HepG2 (cell line): ENCODE measurements around the gene H1-8. TPM values are rescaled to one million over a fixed set of nuclear protein-coding genes. Genes with fewer than 3 reads are reported as not detected.

Experiments used
- CBX5 ChIP-seq: sonication (generic); formaldehyde crosslinking; IDR thresholded peaks from 2 replicates; pipeline ENCODE4 v1.4.0; 2020; ENCODE audit warnings: missing genetic modification reagents, borderline replicate concordance
- CEBPZ ChIP-seq: IDR thresholded peaks from 2 replicates; pipeline ENCODE4 v1.6.1; 2012; ENCODE audit warnings: low read length, improper control_type of control experiment
- ETV5 ChIP-seq: IDR thresholded peaks from 2 replicates; pipeline ENCODE4 v1.6.1; 2018; ENCODE audit warnings: missing biosample characterization, missing genetic modification reagents, inconsistent platforms, borderline replicate concordance
- FOSL2 ChIP-seq: sonication (generic); formaldehyde crosslinking; IDR thresholded peaks from 2 replicates; pipeline ENCODE4 v1.4.0; 2020; ENCODE audit warnings: missing genetic modification reagents
- GABPA ChIP-seq, 2 experiments: IDR thresholded peaks; 2 replicates each; pipeline ENCODE4 v1.6.1; 2011 to 2016; ENCODE audit warnings: low read depth in 2 of 2, low read length in 1 of 2, missing biosample characterization in 1 of 2, missing genetic modification characterization in 1 of 2
- HMG20B ChIP-seq: conservative IDR thresholded peaks from 2 replicates; pipeline ENCODE4 v1.6.1; 2016; ENCODE audit warnings: missing genetic modification reagents, missing compliant biosample characterization
- HNF4G ChIP-seq, 2 experiments: sonication (generic) in 1 of 2; formaldehyde crosslinking in 1 of 2; IDR thresholded peaks; 2 replicates each; pipeline versions ENCODE4 v1.4.0 to v1.6.1; 2011 to 2020; ENCODE audit warnings: borderline replicate concordance in 2 of 2, low read depth in 2 of 2, mild to moderate bottlenecking in 2 of 2, low read length in 1 of 2, missing genetic modification reagents in 1 of 2, moderate library complexity in 1 of 2
- MZF1 ChIP-seq: sonication (generic); formaldehyde crosslinking; IDR thresholded peaks from 2 replicates; pipeline ENCODE4 v1.8.1; 2023; ENCODE audit warnings: mild to moderate bottlenecking, missing genetic modification reagents, borderline replicate concordance
- POGK ChIP-seq: sonication (generic); formaldehyde crosslinking; conservative IDR thresholded peaks from 2 replicates; pipeline ENCODE4 v1.8.0; 2022; ENCODE audit warnings: mild to moderate bottlenecking, moderate library complexity, missing genetic modification reagents
- RAD51 ChIP-seq: fragments of 450-650 bp; IDR thresholded peaks from 2 replicates; pipeline ENCODE4 v1.6.1; 2016; ENCODE audit warnings: borderline replicate concordance
- SNRNP70 ChIP-seq: fragments of 200-400 bp; formaldehyde crosslinking; IDR thresholded peaks from 2 replicates; pipeline ENCODE4 v1.6.1; 2017; ENCODE audit warnings: mild to moderate bottlenecking, low read depth, low read length, moderate library complexity
- ZNF17 ChIP-seq: sonication (generic); formaldehyde crosslinking; IDR thresholded peaks from 2 replicates; pipeline ENCODE4 v1.5.0; 2020; ENCODE audit warnings: mild to moderate bottlenecking, missing genetic modification reagents
- ZNF24 ChIP-seq: fragments of 450-650 bp; IDR thresholded peaks from 2 replicates; pipeline ENCODE4 v1.6.1; 2017; ENCODE audit warnings: antibody characterized with exemption, mild to moderate bottlenecking
- ZNF44 ChIP-seq: sonication (generic); formaldehyde crosslinking; IDR thresholded peaks from 2 replicates; pipeline ENCODE4 v1.5.1; 2020; ENCODE audit warnings: mild to moderate bottlenecking, missing genetic modification reagents
- ZNF737 ChIP-seq: sonication (generic); formaldehyde crosslinking; IDR thresholded peaks from 2 replicates; pipeline ENCODE4 v1.5.0; 2020; ENCODE audit warnings: missing genetic modification reagents, mild to moderate bottlenecking, borderline replicate concordance
- ZNF790 ChIP-seq: sonication (generic); formaldehyde crosslinking; IDR thresholded peaks from 2 replicates; pipeline ENCODE4 v1.8.0; 2022; ENCODE audit warnings: missing genetic modification reagents, mild to moderate bottlenecking, borderline replicate concordance
- polyA plus RNA-seq, 8 experiments: library from polyadenylated mRNA; depleted of rRNA in 3 of 8; stranded (reverse) in 7 of 8; unstranded in 1 of 8; fragments of >200 nt; fragmentation: Illumina TruSeq in 4 of 8; extraction: Trizol in 4 of 8; gene quantifications; 2 replicates each; pipeline versions ENCODE4 v1.2.1 to v1.2.3, GENCODE V29; 2011 to 2016; ENCODE audit warnings: low read depth in 4 of 8, missing spikeins in 1 of 8, mixed read lengths in 1 of 8; ENCODE audit not compliant: insufficient read depth in 1 of 8
- total RNA-seq, 5 experiments: library from RNA; depleted of rRNA; stranded (reverse); fragments of >200 nt; fragmentation: Illumina TruSeq; extraction: Trizol; gene quantifications; 2 replicates each; pipeline ENCODE4 v1.2.3, GENCODE V29; 2016; ENCODE audit warnings: low read depth in 1 of 5
- TF ChIP-seq, protein P1 (sequence below): sonication (generic); formaldehyde crosslinking; IDR thresholded peaks from 2 replicates; pipeline ENCODE4 v1.4.0; 2020; ENCODE audit warnings: missing genetic modification reagents, mild to moderate bottlenecking, borderline replicate concordance
- TF ChIP-seq, protein P2 (sequence below): sonication (generic); formaldehyde crosslinking; IDR thresholded peaks from 2 replicates; pipeline ENCODE4 v1.8.1; 2023; ENCODE audit warnings: mild to moderate bottlenecking, missing genetic modification reagents

The H1-8 gene
- total and polyA plus RNA-seq, 2 of the 13 experiments (the other 11 are each of a cell fraction or from before 2014, with no cell fraction given), result 0.08 TPM; not detected in 1

- TF ChIP-seq ETV5 (CRISPR knock-in tag) (peak; percentile 62), SNRNP70 (no peak), ZNF737 (CRISPR knock-in tag) (no peak; the same call in 1 of the 2 replicates), ZNF17 (CRISPR knock-in tag) (no peak), HNF4G (IDR thresholded peaks at IDR 0.05; ENCODE audit: borderline replicate concordance, low read depth, low read length) (no peak), HNF4G (CRISPR knock-in tag; IDR thresholded peaks at IDR 0.05; ENCODE audit: borderline replicate concordance, low read depth) (no peak), HMG20B (peak; percentile 76), CBX5 (peak; percentile 91), GABPA (IDR thresholded peaks at IDR 0.05; ENCODE audit: low read depth, low read length) (no peak), GABPA (CRISPR knock-in tag; IDR thresholded peaks at IDR 0.05; ENCODE audit: low read depth) (no peak), ZNF790 (no peak), CEBPZ (no peak), FOSL2 (peak; percentile 64), ZNF24 (no peak), MZF1 (CRISPR knock-in tag) (no peak), ZNF44 (CRISPR knock-in tag) (no peak), POGK (no peak), RAD51 (no peak)
- TF ChIP-seq, protein P1, sequence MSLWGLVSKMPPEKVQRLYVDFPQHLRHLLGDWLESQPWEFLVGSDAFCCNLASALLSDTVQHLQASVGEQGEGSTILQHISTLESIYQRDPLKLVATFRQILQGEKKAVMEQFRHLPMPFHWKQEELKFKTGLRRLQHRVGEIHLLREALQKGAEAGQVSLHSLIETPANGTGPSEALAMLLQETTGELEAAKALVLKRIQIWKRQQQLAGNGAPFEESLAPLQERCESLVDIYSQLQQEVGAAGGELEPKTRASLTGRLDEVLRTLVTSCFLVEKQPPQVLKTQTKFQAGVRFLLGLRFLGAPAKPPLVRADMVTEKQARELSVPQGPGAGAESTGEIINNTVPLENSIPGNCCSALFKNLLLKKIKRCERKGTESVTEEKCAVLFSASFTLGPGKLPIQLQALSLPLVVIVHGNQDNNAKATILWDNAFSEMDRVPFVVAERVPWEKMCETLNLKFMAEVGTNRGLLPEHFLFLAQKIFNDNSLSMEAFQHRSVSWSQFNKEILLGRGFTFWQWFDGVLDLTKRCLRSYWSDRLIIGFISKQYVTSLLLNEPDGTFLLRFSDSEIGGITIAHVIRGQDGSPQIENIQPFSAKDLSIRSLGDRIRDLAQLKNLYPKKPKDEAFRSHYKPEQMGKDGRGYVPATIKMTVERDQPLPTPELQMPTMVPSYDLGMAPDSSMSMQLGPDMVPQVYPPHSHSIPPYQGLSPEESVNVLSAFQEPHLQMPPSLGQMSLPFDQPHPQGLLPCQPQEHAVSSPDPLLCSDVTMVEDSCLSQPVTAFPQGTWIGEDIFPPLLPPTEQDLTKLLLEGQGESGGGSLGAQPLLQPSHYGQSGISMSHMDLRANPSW (CRISPR knock-in tag), result no peak
- TF ChIP-seq, protein P2, sequence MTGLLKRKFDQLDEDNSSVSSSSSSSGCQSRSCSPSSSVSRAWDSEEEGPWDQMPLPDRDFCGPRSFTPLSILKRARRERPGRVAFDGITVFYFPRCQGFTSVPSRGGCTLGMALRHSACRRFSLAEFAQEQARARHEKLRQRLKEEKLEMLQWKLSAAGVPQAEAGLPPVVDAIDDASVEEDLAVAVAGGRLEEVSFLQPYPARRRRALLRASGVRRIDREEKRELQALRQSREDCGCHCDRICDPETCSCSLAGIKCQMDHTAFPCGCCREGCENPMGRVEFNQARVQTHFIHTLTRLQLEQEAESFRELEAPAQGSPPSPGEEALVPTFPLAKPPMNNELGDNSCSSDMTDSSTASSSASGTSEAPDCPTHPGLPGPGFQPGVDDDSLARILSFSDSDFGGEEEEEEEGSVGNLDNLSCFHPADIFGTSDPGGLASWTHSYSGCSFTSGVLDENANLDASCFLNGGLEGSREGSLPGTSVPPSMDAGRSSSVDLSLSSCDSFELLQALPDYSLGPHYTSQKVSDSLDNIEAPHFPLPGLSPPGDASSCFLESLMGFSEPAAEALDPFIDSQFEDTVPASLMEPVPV (CRISPR knock-in tag), result no peak; the same call in 1 of the 2 replicates
These were observed 53.5 kb downstream of the H1-8 start (continued) for GRCh38 chr3:129596194-129597086.
